Measurements from ENCODE around the gene PCCA. TPM values are rescaled to one million over a fixed set of nuclear protein-coding genes. Genes with fewer than 3 reads are reported as not detected.

Gene PCCA
- total and polyA plus RNA-seq, 4 donors = 30.1 to 160 (median 76.3) TPM

- no peak overlapping the region for H3K9ac ChIP-seq (ENCODE audit: low read depth in 1 of 2, low read length in 2 of 2)
- H3K9me3 ChIP-seq (ENCODE audit: control insufficient read depth in 4 of 4, low read length in 3 of 4) = no peaks in the 10 kb centered on the region
- H3K4me1 ChIP-seq (ENCODE audit: control insufficient read depth in 4 of 4, insufficient read depth in 4 of 4, low read length in 3 of 4) = no peaks in the 10 kb centered on the region
- no peak for DNase-seq (ENCODE audit: low spot score)
- no peaks in the 10 kb centered on the region for H3K27me3 ChIP-seq (ENCODE audit: control insufficient read depth in 4 of 4, insufficient read depth in 4 of 4, low read length in 3 of 4)
- no peak for TF ChIP-seq HNF4A (conservative IDR thresholded peaks at IDR 0.05)
- TF ChIP-seq SP1 (IDR thresholded peaks at IDR 0.05) = no peak
- no peak for TF ChIP-seq EGR1 (IDR thresholded peaks at IDR 0.05; ENCODE audit: low read depth in 2 of 2)
- 94% methylated on average over 1 of the region's 1 CpG for WGBS
- peak overlapping the region in 1 of 2 donors; percentile 50 for H3K27ac ChIP-seq (ENCODE audit: low read depth in 1 of 2, low read length in 2 of 2)
- peaks cover 2 to 35% (median 27%) of the 10 kb centered on the region in 4 donors for H3K36me3 ChIP-seq (ENCODE audit: control insufficient read depth in 4 of 4, insufficient read depth in 3 of 4, low read depth in 1 of 4, low read length in 3 of 4)
- no peak overlapping the region for H3K4me3 ChIP-seq (ENCODE audit: low read depth in 1 of 3, low read length in 3 of 3)
Measured at GRCh38 chr13:100323937-100324336, 235.0 kb downstream of the PCCA start.

GRCh38 chr13:100330662-100331061 lies 241.8 kb downstream of the PCCA start:
- Histone ChIP-seq H3K9me3 (ENCODE audit: control insufficient read depth in 4 of 4, low read length in 3 of 4) (no peaks in the 10 kb centered on the region), H3K36me3 (ENCODE audit: control insufficient read depth in 4 of 4, insufficient read depth in 3 of 4, low read depth in 1 of 4, low read length in 3 of 4) (peaks cover 5 to 31% (median 17%) of the 10 kb centered on the region in 4 donors), H3K4me1 (ENCODE audit: control insufficient read depth in 4 of 4, insufficient read depth in 4 of 4, low read length in 3 of 4) (no peaks in the 10 kb centered on the region), H3K4me3 (ENCODE audit: low read depth in 1 of 3, low read length in 3 of 3) (no peak overlapping the region), H3K27me3 (ENCODE audit: control insufficient read depth in 4 of 4, insufficient read depth in 4 of 4, low read length in 3 of 4) (no peaks in the 10 kb centered on the region), H3K27ac (ENCODE audit: low read depth in 1 of 2, low read length in 2 of 2) (no peak overlapping the region), H3K9ac (ENCODE audit: low read depth in 1 of 2, low read length in 2 of 2) (no peak overlapping the region)
- no peak for DNase-seq (ENCODE audit: low spot score)
- TF ChIP-seq HNF4G (IDR thresholded peaks at IDR 0.05) = no peak
- TF ChIP-seq SP1 (IDR thresholded peaks at IDR 0.05) = no peak
- TF ChIP-seq RAD21 (IDR thresholded peaks at IDR 0.05) = no peak
- no peak for TF ChIP-seq GABPA (IDR thresholded peaks at IDR 0.05 in 1 of 2, conservative IDR thresholded peaks at IDR 0.05 in 1 of 2)
- no peak for TF ChIP-seq HNF4A (conservative IDR thresholded peaks at IDR 0.05)
- no peak for TF ChIP-seq RXRA (IDR thresholded peaks at IDR 0.05)
- TF ChIP-seq, protein P1, sequence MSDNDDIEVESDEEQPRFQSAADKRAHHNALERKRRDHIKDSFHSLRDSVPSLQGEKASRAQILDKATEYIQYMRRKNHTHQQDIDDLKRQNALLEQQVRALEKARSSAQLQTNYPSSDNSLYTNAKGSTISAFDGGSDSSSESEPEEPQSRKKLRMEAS (IDR thresholded peaks at IDR 0.05) = no peak

DNA sequence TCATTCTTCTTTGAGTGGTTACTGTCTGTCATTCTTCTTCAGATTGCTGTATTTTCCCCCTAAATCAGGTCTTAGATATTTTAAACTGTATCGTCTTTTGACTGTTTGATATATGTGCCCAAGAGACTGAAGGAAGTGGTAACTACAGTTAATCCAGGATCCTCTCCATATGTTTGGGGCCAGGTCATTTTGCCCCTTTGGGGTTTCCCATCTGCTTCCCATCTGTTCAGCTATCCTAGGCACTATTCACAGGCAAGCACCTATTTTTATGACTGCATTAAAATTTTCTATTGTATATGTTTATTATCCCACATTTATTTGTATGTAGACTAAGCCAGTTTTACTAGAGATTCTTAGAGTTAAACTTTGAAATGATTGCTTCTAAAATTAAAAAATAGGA lies 244.2 kb downstream of the PCCA start:
- WGBS = 98% methylated on average over 1 of the region's 1 CpG
- no peaks in the 10 kb centered on the region for H3K9me3 ChIP-seq (ENCODE audit: control insufficient read depth in 4 of 4, low read length in 3 of 4)
- no peak for TF ChIP-seq FOXA2 (IDR thresholded peaks at IDR 0.05)
- no peak for TF ChIP-seq RAD21 (IDR thresholded peaks at IDR 0.05)
- no peak for TF ChIP-seq RXRA (IDR thresholded peaks at IDR 0.05)
- no peak for TF ChIP-seq JUND (IDR thresholded peaks at IDR 0.05)
- no peak for TF ChIP-seq ATF3 (IDR thresholded peaks at IDR 0.05)
- no peak for TF ChIP-seq FOXA1 (IDR thresholded peaks at IDR 0.05)
- TF ChIP-seq, protein P2, sequence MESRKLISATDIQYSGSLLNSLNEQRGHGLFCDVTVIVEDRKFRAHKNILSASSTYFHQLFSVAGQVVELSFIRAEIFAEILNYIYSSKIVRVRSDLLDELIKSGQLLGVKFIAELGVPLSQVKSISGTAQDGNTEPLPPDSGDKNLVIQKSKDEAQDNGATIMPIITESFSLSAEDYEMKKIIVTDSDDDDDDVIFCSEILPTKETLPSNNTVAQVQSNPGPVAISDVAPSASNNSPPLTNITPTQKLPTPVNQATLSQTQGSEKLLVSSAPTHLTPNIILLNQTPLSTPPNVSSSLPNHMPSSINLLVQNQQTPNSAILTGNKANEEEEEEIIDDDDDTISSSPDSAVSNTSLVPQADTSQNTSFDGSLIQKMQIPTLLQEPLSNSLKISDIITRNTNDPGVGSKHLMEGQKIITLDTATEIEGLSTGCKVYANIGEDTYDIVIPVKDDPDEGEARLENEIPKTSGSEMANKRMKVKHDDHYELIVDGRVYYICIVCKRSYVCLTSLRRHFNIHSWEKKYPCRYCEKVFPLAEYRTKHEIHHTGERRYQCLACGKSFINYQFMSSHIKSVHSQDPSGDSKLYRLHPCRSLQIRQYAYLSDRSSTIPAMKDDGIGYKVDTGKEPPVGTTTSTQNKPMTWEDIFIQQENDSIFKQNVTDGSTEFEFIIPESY (IDR thresholded peaks at IDR 0.05) = no peak
- TF ChIP-seq TAF1 (conservative IDR thresholded peaks at IDR 0.05) = no peak
- no peak for TF ChIP-seq HNF4G (IDR thresholded peaks at IDR 0.05)
- TF ChIP-seq SP1 (IDR thresholded peaks at IDR 0.05) = no peak
- TF ChIP-seq CTCF (IDR thresholded peaks at IDR 0.05; ENCODE audit: low read depth, low read length, missing input control) = no peak
- no peak for TF ChIP-seq GABPA (IDR thresholded peaks at IDR 0.05 in 1 of 2, conservative IDR thresholded peaks at IDR 0.05 in 1 of 2)
- TF ChIP-seq REST (IDR thresholded peaks at IDR 0.05) = no peak
- no peak for TF ChIP-seq EGR1 (IDR thresholded peaks at IDR 0.05; ENCODE audit: low read depth in 2 of 2)
- TF ChIP-seq HNF4A (conservative IDR thresholded peaks at IDR 0.05) = no peak
- no peak for TF ChIP-seq YY1 (IDR thresholded peaks at IDR 0.05)
- no peak for TF ChIP-seq NR2F2 (IDR thresholded peaks at IDR 0.05)
- DNase-seq (ENCODE audit: low spot score) = no peak
- H3K27ac ChIP-seq (ENCODE audit: low read depth in 1 of 2, low read length in 2 of 2) = no peak overlapping the region
- no peak overlapping the region for H3K4me3 ChIP-seq (ENCODE audit: low read depth in 1 of 3, low read length in 3 of 3)
- peaks cover 5 to 19% (median 12%) of the 10 kb centered on the region in 4 donors for H3K36me3 ChIP-seq (ENCODE audit: control insufficient read depth in 4 of 4, insufficient read depth in 3 of 4, low read depth in 1 of 4, low read length in 3 of 4)
- no peaks in the 10 kb centered on the region for H3K27me3 ChIP-seq (ENCODE audit: control insufficient read depth in 4 of 4, insufficient read depth in 4 of 4, low read length in 3 of 4)
- H3K9ac ChIP-seq (ENCODE audit: low read depth in 1 of 2, low read length in 2 of 2) = no peak overlapping the region
- H3K4me1 ChIP-seq (ENCODE audit: control insufficient read depth in 4 of 4, insufficient read depth in 4 of 4, low read length in 3 of 4) = no peaks in the 10 kb centered on the region

Data from liver (tissue), 9 donors.